HG02642 (cell line): Measurements from ENCODE around the gene DAO.
"Not testable (repeated sequence)": the region's sequence is repeated elsewhere in the genome, so short reads cannot be mapped to it uniquely, and the experiment has no call there.

Source experiments
- ATAC-seq: cut with Tn5 transposase; IDR thresholded peaks from one replicate; pipeline ENCODE4 v1.9.1; 2021; ENCODE audit warnings: mild to moderate bottlenecking; ENCODE audit not compliant: unreplicated experiment, poor library complexity

Gene DAO

GRCh38 chr12:108879615-108880254 is at the start of gene DAO:
Gene DAO (plus strand): TSS chr12:108880092. CDS start chr12:108885007, 4,915 bp downstream.
- ATAC-seq = no peak

DNA sequence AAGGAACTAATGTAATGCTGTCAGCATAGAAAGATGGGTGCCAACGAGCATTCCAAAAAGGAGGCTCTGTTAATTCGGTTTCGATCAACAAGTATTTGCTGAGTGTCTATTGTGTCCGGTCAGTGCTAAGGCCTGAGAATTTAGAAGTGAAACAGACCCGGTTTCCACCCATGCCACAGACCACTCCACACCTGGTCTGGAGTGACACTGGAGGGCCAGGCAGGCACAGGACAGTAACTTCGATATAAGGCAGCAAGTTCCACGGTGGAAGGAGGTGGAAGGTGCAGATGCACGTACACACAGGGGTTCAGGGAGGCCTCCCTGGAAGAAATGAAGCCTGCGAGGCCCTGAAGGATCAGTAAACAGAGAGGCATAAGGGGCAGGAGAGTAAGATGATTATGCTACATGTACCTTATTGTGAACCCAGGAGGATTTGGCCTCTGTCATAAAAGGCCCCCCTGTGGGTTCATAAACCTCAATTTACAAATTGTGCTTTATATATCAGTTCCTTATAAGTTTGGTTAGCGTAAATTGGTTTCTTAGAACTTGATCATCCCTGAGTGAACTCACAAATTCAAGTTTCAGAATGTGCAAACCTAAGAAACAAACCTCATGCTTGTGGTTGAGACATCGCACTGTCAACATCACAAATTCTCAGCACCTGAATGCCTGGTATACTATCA is 48.4 kb upstream of the DAO start:
- ATAC-seq = peak; percentile 66

- ATAC-seq = no peak
These were observed 47.7 kb upstream of the DAO start for GRCh38 chr12:108832208-108832607.

- ATAC-seq = no peak
These were observed 47.0 kb upstream of the DAO start for GRCh38 chr12:108832730-108833354.

DNA sequence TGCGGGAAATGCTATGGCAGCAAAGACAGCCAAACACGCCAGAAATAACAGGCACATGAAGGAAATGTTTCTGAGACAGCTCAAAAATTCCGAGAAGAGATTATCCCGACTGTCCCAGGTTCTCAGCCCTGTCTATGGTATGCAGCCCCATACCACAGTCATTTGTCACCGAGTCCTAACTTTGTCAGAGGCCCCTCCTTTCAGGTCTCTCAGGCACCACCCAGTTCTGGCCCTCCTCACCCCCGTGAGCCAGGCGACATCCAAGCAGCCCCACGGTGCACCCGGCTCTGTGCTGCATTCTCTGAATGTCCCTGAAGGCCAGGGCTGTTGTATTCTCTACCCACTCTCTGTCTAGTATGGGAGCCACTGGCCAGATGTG is 46.5 kb upstream of the DAO start:
- no peak for ATAC-seq

GRCh38 chr12:108833757-108834472 is 46.0 kb upstream of the DAO start:
- no peak for ATAC-seq

GRCh38 chr12:108835860-108836634 is 43.8 kb upstream of the DAO start:
- ATAC-seq = no peak

DNA sequence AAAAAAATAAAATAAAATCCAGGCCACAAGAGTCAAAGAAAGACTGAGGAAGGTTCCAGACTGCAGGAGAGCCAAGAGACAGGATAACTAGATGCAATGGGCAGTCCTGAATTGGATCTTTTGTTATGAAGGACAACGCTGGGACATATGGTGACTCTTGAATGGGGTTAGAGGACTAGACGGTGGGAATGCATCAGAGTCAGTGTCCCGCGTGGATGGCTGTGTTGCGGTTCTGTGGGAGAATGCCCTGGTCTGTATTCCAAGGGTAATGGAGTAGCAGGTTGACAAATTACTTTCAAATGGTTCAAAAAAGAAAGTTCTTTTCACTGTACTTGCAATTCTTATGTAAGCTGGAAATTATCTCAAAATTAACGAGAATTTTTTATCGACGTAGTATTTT is 42.7 kb upstream of the DAO start:
- ATAC-seq = no peak

DNA sequence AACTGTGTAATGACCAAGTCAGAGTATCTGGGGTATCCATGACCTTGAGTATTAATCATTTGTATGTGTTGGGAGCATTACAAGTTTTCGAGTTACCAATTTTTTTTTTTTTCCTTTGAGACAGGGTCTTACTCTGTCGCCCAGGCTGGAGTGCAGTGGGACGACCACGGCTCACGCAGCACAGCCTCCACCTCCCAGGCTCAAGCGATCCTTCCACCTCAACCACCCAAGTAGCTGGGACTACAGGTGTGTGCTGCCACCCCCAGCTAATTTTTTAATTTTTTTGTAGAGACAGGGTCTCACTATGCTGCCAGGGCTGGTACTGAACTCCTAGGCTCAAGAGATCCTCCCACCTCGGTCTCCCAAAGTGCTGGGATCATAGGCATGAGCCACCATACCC is 42.2 kb upstream of the DAO start:
- no peak for ATAC-seq

DNA sequence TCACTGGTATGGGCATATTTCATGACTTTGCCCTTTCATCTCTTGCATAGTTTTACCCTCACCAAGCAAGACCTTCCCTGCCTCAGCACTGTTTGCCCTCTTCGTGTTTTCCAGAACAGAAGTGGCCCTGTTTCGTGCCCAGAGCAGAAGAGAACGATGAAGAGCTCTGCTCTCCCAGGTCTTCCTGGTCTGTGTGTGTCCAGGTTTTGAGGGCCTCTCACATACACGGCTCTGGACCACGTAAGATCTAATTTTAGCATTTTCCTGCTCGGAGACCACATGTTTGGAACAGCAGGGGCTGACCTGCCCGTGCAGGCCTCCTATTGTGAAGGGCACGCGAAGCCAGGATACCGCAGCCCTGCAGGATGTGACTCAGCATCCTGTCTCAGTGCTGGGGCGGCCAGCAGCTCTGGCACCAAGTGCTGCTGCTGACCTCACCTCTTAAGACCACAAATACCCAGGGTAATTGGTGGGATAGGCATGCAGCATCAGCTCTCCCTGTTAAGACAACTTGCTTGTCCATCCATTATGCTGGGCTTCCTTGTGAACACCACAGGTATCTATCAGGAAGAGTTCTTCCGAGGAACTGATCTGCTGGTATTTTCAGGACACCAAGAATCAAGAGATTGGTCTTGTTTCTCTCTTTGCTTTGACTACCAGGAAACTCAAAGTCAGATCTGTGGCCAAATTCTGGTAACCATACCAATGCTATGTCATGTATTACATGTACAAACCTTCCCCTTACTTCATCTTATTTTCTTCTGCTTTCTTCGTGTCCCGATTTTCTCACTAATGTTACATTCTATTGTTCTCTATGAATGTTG is 41.5 kb upstream of the DAO start:
- peak; percentile 91 for ATAC-seq

DNA sequence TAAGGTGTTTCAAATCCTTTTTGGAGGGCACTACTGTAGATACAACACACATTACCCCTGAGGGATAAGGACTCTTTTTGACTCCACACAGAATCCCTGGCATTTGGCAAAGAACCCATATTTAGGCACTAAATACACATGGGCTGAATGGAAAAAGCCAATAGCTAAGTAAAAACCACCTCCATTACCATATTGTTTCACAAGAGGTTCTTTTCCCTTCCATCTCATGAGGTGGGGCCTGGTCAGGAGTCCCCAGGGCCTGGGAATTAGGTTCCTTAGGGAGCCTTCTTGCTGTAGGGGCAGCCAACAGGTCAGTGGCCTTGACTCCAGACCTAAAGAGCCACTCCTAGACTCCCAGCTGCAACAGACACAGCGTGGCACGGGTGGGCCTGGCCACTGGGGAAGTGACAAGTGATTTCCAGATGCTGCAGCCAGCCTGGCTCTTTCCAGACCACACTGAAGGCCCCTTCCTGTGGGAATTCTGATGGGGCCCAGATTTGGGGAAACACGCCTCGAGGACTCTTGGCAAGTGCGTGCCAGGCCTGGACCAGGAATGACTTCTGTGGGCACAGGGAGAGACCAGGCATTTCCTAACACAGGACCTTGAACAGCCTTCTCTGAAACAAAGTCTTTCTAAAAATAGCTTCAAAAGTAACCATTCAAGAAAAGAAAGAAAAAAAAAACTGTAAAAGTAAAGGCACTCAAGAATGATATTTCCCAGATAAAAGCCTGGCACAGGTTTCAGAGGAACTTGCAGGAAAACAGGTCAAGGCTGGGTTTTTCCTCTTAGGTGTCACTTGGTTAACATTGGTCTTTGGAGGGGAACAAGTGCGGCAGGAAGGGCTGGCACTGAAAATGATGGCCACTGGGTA is 40.6 kb upstream of the DAO start:
- ATAC-seq = no peak

GRCh38 chr12:108839890-108840230 is 40.0 kb upstream of the DAO start:
- ATAC-seq = no peak

DNA sequence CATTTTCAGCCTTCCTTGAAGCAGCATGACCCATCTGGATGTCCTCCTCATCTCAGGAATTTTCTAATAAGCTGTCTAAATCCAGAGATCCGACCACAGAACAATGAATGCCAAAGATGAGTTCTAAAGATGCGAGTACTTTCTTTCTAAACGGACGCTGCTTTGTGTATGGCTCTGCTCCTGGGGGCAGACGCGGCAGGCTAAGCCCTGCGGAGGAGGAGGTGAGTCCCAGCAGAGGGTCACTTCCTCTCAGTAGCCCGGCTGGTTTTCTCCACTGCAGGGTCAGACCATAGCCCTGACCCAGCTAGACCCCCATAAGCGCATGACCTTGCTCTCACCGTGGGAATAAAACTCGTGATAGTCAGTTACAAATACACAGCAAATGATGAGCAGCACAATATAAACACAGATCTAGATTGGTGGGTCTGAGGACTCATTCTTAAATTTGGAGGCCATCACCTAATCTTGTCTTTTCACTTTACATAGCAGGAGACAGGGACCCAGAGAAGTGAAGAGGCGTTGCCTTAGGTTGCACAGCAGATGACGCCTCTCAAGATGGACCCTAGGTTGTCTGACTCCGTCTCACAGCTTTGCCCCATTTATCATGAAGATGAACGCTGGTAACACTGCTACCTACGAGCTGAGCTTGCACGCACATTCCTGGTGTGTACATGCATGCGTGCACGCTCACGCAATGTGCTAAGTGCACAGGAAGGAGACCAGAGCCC is 39.1 kb upstream of the DAO start:
- no peak for ATAC-seq

DNA sequence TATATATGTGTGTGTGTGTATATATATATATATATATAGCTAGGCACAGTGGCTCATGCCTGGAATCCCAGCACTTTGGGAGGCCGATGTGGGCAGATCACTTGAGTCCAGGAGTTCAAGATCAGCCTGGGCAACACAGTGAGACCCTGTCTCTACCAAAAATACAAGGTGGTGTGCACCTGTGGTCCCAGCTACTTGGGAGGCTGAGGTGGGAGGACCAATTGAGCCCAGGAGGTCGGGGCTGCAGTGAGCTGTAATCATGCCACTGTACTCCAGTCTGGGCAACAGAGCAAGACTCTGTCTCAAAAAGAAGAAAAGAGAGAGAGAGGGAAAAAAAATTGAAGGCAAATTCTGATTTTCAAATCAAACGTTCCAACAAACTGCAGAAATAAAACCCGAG is 38.1 kb upstream of the DAO start:
- not testable (repeated sequence) for ATAC-seq

GRCh38 chr12:108842361-108842760 is 37.5 kb upstream of the DAO start:
- no peak for ATAC-seq

GRCh38 chr12:108843187-108843586 is 36.7 kb upstream of the DAO start:
- ATAC-seq = no peak

DNA sequence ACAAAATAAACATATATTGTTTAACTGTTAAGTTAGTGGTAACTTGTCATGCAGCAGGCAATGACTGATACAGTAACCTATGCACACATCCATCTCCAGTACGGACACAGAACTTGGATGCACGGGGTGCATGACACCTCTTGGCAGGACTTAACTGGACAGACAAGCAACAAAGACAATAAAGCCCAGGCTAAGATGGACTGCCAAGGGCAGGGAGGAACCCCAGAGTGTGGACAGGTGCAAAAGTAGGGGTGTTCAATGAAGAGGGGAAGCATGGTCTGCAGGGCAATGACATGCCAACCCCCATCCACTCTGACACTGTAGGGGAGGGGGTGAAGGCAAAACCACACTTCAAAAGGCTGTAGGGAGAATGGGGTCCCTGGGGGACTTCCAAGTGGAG is 34.2 kb upstream of the DAO start:
- ATAC-seq = no peak

GRCh38 chr12:108846290-108846701 is 33.6 kb upstream of the DAO start:
- no peak for ATAC-seq
